BE2C (cell line): ENCODE data around the gene FBXO46. TPM values are rescaled to one million over a fixed set of nuclear protein-coding genes. Genes with fewer than 3 reads are reported as not detected.
A peak's percentile ranks its signal among the peaks of the same experiment; 100 is the strongest.

Experiments
- DNase-seq: peaks from one replicate; pipeline ENCODE4 v3.0.0-alpha.2; 2020
- H3K27me3 ChIP-seq: fragments of 250-450 bp; sonication (Bioruptor Pico); 2 replicates; pipeline ENCODE4 v1.5.1; 2020; ENCODE audit warnings: mild to moderate bottlenecking
- H3K36me3 ChIP-seq: fragments of 250-450 bp; sonication (Bioruptor Pico); 2 replicates; pipeline ENCODE4 v1.5.1; 2020; ENCODE audit warnings: mild to moderate bottlenecking
- H3K4me1 ChIP-seq: fragments of 250-450 bp; sonication (Bioruptor Pico); 2 replicates; pipeline ENCODE4 v1.5.1; 2020
- H3K4me3 ChIP-seq: 2 replicates; pipeline ENCODE4 v1.5.1; 2011; ENCODE audit warnings: low read depth, low read length
- H3K9me3 ChIP-seq: fragments of 250-450 bp; sonication (Bioruptor Pico); 2 replicates; pipeline ENCODE4 v1.5.1; 2020
- polyA plus RNA-seq: library from polyadenylated mRNA; unstranded; fragments of >200 nt; gene quantifications from one replicate; pipeline ENCODE4 v1.2.1, GENCODE V29; 2012; ENCODE audit warnings: low read depth, missing spikeins; ENCODE audit not compliant: insufficient read length, insufficient read depth
- TF ChIP-seq, protein P1 (sequence below): IDR thresholded peaks from 2 replicates; pipeline ENCODE4 v1.5.1; 2012; ENCODE audit warnings: mild to moderate bottlenecking, low read depth, low read length

FBXO46 gene, protein sequence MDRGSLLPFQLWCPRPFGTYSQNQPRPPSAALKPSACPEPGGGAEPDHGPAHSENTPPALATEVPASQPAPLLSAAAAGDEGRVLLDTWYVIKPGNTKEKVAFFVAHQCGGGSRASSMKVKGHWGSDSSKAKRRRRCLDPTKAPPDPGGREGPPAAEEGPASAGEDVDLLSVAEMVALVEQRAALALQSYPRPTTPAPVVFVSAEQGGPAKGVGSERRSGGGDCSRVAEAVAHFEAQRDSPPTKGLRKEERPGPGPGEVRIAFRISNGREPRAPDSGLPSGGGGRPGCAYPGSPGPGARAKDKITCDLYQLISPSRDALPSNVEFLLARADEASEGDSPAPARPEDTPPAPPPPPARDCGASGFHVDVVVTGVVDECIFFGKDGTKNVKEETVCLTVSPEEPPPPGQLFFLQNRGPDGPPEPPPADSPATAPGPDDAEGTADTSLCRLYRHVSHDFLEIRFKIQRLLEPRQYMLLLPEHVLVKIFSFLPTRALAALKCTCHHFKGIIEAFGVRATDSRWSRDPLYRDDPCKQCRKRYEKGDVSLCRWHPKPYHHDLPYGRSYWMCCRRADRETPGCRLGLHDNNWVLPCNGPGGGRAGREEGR
- 10.9 TPM for polyA plus RNA-seq

DNA sequence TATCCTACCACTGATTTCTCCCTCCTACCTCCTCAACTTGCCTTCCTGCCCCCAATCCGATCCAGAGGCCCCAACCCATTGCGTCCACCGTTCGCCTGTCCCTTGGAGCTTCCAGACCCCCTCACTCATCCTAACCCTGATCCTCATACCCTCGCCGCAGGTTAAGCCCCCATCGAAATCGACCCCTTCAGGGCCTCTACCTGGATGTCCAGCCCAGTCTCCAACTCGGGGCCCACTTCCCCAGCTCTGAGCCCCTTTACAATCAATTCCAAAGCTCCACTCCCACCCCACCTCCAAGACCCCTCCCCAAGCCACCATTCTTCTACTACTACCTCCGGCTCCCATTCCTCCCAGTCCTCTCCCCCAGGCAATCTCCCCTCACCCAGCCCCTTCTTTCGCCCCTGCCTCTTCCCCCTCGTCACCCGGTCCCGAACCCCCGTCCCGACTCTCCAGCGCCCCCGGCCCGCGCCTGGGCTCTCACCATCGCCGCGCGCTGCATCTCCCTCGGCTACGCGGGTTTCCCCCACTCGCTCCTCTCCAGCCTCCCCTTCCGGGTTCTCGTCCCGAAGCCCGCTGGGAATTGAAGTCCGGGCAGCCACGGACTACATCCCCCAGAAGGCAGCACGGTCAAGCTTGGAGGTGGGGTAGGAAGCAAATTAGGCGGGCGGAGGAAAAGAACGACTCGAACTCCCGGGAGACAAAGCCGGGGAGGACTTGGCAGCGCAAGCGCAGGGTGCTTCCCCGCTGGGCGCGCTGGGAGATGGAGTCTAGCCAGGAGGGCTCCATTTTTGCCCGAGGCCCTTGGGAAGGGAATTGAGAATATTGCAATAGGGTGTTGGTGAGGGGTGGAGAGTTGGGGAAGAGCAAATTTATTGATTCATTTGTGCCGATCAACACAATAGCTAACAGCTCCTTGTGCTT is at the start of gene FBXO46:
Gene FBXO46 (minus strand): TSS at position 529 of the 921 bp plus-strand sequence. CDS start 17,401 bp downstream, outside the sequence.
- H3K4me3 ChIP-seq, result peak within 1 kb of the TSS; percentile 92
- peak; percentile 99 for DNase-seq
- TF ChIP-seq, protein P1, sequence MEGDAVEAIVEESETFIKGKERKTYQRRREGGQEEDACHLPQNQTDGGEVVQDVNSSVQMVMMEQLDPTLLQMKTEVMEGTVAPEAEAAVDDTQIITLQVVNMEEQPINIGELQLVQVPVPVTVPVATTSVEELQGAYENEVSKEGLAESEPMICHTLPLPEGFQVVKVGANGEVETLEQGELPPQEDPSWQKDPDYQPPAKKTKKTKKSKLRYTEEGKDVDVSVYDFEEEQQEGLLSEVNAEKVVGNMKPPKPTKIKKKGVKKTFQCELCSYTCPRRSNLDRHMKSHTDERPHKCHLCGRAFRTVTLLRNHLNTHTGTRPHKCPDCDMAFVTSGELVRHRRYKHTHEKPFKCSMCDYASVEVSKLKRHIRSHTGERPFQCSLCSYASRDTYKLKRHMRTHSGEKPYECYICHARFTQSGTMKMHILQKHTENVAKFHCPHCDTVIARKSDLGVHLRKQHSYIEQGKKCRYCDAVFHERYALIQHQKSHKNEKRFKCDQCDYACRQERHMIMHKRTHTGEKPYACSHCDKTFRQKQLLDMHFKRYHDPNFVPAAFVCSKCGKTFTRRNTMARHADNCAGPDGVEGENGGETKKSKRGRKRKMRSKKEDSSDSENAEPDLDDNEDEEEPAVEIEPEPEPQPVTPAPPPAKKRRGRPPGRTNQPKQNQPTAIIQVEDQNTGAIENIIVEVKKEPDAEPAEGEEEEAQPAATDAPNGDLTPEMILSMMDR, result 0 out of 2 replicates have a peak, but pooled peaks have one; percentile 14
- H3K36me3 ChIP-seq, result no peaks in the 10 kb centered on the region
- H3K27me3 ChIP-seq, result no peaks in the 10 kb centered on the region
- no peaks in the 10 kb centered on the region for H3K9me3 ChIP-seq
- H3K4me1 ChIP-seq, result no peaks in the 10 kb centered on the region; the same call in 1 of the 2 replicates

DNA sequence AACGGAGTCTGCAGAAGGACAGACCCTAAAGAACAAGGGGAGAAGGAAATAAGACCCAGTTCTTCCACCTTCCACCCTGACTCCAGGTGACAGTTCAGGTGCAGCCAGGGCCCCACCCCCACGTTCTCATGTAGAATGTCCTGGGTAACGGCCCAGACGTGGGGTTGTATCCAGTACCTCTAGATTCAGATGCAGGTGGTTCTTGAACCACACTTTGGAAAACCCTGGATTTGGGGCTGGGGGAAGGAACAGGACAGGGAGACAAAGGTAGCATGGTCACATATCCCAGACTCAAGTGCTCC is 49.4 kb upstream of the FBXO46 start:
- DNase-seq, result no peak
- Histone ChIP-seq H3K36me3 (peaks cover 18% of the 10 kb centered on the region), H3K4me3 (no peak overlapping the region), H3K4me1 (peaks cover 14% of the 10 kb centered on the region), H3K9me3 (no peaks in the 10 kb centered on the region), H3K27me3 (no peaks in the 10 kb centered on the region)
- TF ChIP-seq, protein P1, result no peak

GRCh38 chr19:45779231-45780145 is 48.8 kb upstream of the FBXO46 start:
- H3K27me3 ChIP-seq, result no peaks in the 10 kb centered on the region
- TF ChIP-seq, protein P1, result peak; percentile 73
- H3K4me3 ChIP-seq, result peak overlapping the region; percentile 40
- H3K9me3 ChIP-seq, result no peaks in the 10 kb centered on the region
- peak; percentile 96 for DNase-seq
- H3K4me1 ChIP-seq, result peaks cover 14% of the 10 kb centered on the region
- peaks cover 13% of the 10 kb centered on the region for H3K36me3 ChIP-seq

GRCh38 chr19:45778010-45778661 is 47.4 kb upstream of the FBXO46 start:
- no peaks in the 10 kb centered on the region for H3K9me3 ChIP-seq
- TF ChIP-seq, protein P1, result no peak
- H3K27me3 ChIP-seq, result no peaks in the 10 kb centered on the region
- peaks cover 13% of the 10 kb centered on the region for H3K36me3 ChIP-seq
- peaks cover 14% of the 10 kb centered on the region for H3K4me1 ChIP-seq
- no peak overlapping the region for H3K4me3 ChIP-seq
- DNase-seq, result no peak

DNA sequence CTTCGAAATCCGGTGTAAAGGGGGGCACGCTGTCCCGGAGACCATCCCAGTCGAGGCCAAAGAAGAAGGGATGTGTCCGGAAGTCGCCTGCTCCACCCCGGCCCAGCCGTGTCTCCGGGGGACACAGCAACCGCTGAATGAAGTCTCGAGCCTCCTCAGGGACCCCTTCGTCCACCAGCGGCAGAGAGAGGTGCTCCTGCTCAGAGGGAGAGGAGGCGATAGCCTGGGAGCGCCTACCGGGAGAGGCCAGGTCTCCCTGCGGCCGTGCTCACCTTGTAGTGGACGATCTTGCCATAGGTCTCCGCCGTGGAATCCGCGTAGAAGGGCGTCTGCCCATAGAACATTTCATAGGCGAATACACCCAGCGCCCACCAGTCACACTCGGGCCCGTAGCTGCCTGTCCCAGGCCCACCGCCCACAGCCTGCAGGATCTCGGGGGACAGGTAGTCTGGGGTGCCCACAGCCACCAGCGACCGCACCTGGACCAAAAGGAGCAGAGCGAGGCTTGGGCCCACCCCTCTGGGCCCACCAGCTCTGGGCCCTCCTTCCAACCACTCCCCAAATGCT is 46.8 kb upstream of the FBXO46 start:
- H3K9me3 ChIP-seq, result no peaks in the 10 kb centered on the region
- no peak for DNase-seq
- H3K4me1 ChIP-seq, result peaks cover 15% of the 10 kb centered on the region
- H3K36me3 ChIP-seq, result peaks cover 13% of the 10 kb centered on the region
- no peaks in the 10 kb centered on the region for H3K27me3 ChIP-seq
- no peak overlapping the region for H3K4me3 ChIP-seq
- TF ChIP-seq, protein P1, result no peak
